DND-41 (cell line): ENCODE data around the gene PTPRN2.

Experiments
- ATAC-seq: fragments of 200-7000 bp; cut with Tn5 transposase; 3 replicates; pipeline ENCODE4 v1.9.1; 2021; ENCODE audit warnings: low read depth; ENCODE audit not compliant: insufficient read depth
- DNase-seq: peaks from one replicate; pipeline ENCODE4 v3.0.0-alpha.2; 2020
- H2AFZ ChIP-seq: 2 replicates; pipeline ENCODE4 v1.6.0; 2012; ENCODE audit warnings: low read depth, low read length
- H3K27ac ChIP-seq: 2 replicates; pipeline ENCODE4 v1.5.1; 2012; ENCODE audit warnings: low read length, inconsistent platforms
- H3K27me3 ChIP-seq: fragments of 200-600 bp; sonication (generic); 2 replicates; pipeline ENCODE4 v1.6.0; 2012; ENCODE audit warnings: low read length, mild to moderate bottlenecking, inconsistent platforms; ENCODE audit not compliant: insufficient read depth, poor library complexity
- H3K36me3 ChIP-seq: 2 replicates; pipeline ENCODE4 v1.5.1; 2012; ENCODE audit warnings: low read length, inconsistent platforms; ENCODE audit not compliant: insufficient read depth
- H3K4me1 ChIP-seq: 2 replicates; pipeline ENCODE4 v1.5.1; 2012; ENCODE audit warnings: mild to moderate bottlenecking, low read length; ENCODE audit not compliant: insufficient read depth
- H3K4me2 ChIP-seq: 2 replicates; pipeline ENCODE4 v1.6.0; 2012; ENCODE audit warnings: mild to moderate bottlenecking, moderate library complexity, low read length, inconsistent platforms; ENCODE audit not compliant: insufficient read depth
- H3K4me3 ChIP-seq, 2 experiments: fragments of 200-600 bp in 1 of 2; shearing (Covaris generic) in 1 of 2; 2 replicates each; pipeline ENCODE4 v1.5.1; 2012 to 2016; ENCODE audit warnings: inconsistent platforms in 2 of 2, low read length in 2 of 2, mild to moderate bottlenecking in 2 of 2, low read depth in 1 of 2, moderate library complexity in 1 of 2
- H3K79me2 ChIP-seq: 2 replicates; pipeline ENCODE4 v1.6.0; 2012; ENCODE audit warnings: low read length, inconsistent platforms; ENCODE audit not compliant: insufficient read depth
- H3K9ac ChIP-seq: 2 replicates; pipeline ENCODE4 v1.6.0; 2012; ENCODE audit warnings: low read depth, mild to moderate bottlenecking, inconsistent platforms, low read length, moderate library complexity
- H3K9me3 ChIP-seq: 2 replicates; pipeline ENCODE4 v1.5.1; 2012; ENCODE audit warnings: low read length, moderate library complexity, mild to moderate bottlenecking, inconsistent platforms; ENCODE audit not compliant: insufficient read depth, severe bottlenecking
- H4K20me1 ChIP-seq: 2 replicates; pipeline ENCODE4 v1.6.0; 2012; ENCODE audit warnings: low read length; ENCODE audit not compliant: insufficient read depth
- CTCF ChIP-seq: IDR thresholded peaks from 2 replicates; pipeline ENCODE4 v1.5.1; 2012; ENCODE audit warnings: borderline replicate concordance, low read length, moderate library complexity, mild to moderate bottlenecking; ENCODE audit not compliant: poor library complexity, severe bottlenecking; ENCODE audit errors: extremely low read depth
- EZH2 ChIP-seq: IDR thresholded peaks from 3 replicates; pipeline ENCODE4 v1.6.1; 2012; ENCODE audit warnings: borderline replicate concordance, low read depth, mild to moderate bottlenecking, moderate library complexity, low read length, inconsistent platforms; ENCODE audit not compliant: severe bottlenecking

The PTPRN2 gene

GRCh38 chr7:157526005-157526912 lies 1061.4 kb downstream of the PTPRN2 start:
- Histone ChIP-seq H2AFZ (no peak overlapping the region), H3K27me3 (no peaks in the 10 kb centered on the region), H3K79me2 (no peaks in the 10 kb centered on the region), H3K4me3 (no peak overlapping the region), H3K27ac (no peak overlapping the region), H3K36me3 (no peaks in the 10 kb centered on the region), H3K9ac (no peak overlapping the region), H3K4me1 (no peaks in the 10 kb centered on the region), H3K9me3 (no peaks in the 10 kb centered on the region), H4K20me1 (no peaks in the 10 kb centered on the region), H3K4me2 (no peak overlapping the region)
- TF ChIP-seq EZH2 (no peak), CTCF (no peak)
- DNase-seq: peak; percentile 1
- ATAC-seq: no peak

DNA sequence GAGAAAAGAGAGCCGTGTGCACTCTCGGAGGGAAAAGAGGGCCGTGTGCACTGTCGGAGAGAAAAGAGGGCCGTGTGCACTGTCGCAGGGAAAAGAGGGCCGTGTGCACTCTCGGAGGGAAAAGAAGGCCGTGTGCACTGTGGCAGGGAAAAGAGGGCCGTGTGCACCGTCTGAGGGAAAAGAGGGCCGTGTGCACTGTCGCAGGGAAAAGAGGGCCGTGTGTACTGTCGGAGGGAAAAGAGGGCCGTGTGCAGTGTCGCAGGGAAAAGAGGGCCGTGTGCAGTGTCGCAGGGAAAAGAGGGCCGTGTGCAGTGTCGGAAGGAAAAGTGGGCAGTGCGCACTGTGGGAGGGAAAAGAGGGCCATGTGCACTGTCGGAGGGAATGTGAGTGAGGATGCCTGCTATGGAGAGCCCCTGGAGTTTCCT lies 1062.1 kb downstream of the PTPRN2 start:
- H3K79me2 ChIP-seq: no peaks in the 10 kb centered on the region
- no peak overlapping the region for H2AFZ ChIP-seq
- no peak for TF ChIP-seq EZH2
- TF ChIP-seq CTCF: no peak
- no peaks in the 10 kb centered on the region for H4K20me1 ChIP-seq
- DNase-seq (peak; percentile 1), ATAC-seq (no peak)
- no peak overlapping the region for H3K27ac ChIP-seq
- no peaks in the 10 kb centered on the region for H3K4me1 ChIP-seq
- H3K4me2 ChIP-seq: no peak overlapping the region
- H3K36me3 ChIP-seq: no peaks in the 10 kb centered on the region
- no peaks in the 10 kb centered on the region for H3K27me3 ChIP-seq
- no peak overlapping the region for H3K4me3 ChIP-seq
- no peaks in the 10 kb centered on the region for H3K9me3 ChIP-seq
- H3K9ac ChIP-seq: no peak overlapping the region

DNA sequence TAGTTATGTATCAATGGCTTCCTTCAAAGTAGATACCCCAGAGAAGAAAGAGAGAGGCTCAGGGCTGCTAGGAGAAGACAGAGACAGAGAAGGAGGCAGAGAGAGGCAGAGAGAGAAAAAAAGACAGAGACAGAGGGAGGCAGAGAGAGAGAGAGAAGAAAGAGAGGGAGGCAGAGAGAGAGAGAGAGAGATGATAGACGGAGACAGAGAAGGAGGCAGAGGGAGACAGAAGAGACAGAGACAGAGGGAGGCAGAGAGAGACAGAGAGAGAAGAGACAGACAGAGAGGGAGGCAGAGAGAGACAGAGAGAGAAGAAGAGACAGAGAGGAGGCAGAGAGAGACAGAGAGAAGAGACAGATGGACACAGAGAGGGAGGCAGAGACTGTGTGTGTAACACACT lies 1062.9 kb downstream of the PTPRN2 start:
- H3K9ac ChIP-seq: no peak overlapping the region
- H3K4me1 ChIP-seq: no peaks in the 10 kb centered on the region
- H3K4me2 ChIP-seq: no peak overlapping the region
- no peaks in the 10 kb centered on the region for H3K36me3 ChIP-seq
- TF ChIP-seq CTCF (no peak), EZH2 (no peak)
- H2AFZ ChIP-seq: no peak overlapping the region
- no peaks in the 10 kb centered on the region for H3K27me3 ChIP-seq
- DNase-seq (no peak), ATAC-seq (no peak)
- H3K27ac ChIP-seq: no peak overlapping the region
- no peaks in the 10 kb centered on the region for H3K79me2 ChIP-seq
- H3K9me3 ChIP-seq: no peaks in the 10 kb centered on the region
- H3K4me3 ChIP-seq: no peak overlapping the region
- H4K20me1 ChIP-seq: no peaks in the 10 kb centered on the region
